GM10266 (cell line): ENCODE measurements around the gene SSBP3.

Experiments
- DNase-seq: peaks from one replicate; pipeline ENCODE4 v3.0.0; 2012; ENCODE audit errors: extremely low spot score
- CTCF ChIP-seq: IDR thresholded peaks from 2 replicates; pipeline ENCODE4 v1.5.1; 2012; ENCODE audit warnings: mild to moderate bottlenecking, low read depth; ENCODE audit not compliant: control insufficient read depth, insufficient read depth; ENCODE audit errors: missing control alignments

Gene SSBP3

DNA sequence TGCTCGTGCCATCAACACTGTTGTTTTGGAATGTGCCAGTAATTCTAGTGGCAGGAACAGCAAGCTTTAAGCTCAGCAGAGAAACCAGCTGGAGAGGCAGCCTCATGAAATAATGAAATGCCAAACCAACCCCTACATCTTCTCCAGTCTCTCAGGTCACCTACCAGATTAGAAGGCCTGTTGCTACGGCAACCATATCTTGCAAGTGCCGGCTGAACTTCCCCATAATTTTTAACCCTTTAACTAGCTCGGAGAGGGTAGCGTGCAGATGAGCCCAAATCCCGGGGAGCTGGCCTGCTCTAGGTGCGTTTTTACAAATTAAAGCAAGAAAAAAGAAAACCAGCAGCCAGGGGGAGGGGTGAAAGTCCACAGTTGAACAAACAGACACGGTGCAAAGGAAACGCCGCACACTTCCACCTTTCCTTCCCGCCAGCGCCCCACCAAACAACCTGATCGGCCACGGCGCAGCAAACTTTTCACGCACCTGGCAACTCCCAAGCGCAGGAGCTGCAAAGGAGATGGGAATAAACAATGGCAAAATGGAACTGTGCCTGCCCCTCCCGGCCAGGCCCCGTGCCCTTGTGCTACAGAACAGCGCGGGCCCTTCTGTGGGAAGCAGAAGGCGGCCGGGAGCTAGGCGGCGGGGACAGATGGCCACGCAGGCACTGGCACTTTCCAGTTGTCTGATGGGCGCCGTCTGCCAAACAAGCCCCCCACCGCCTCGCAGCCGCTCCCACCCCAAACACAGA lies 50.1 kb downstream of the SSBP3 start:
- no peak for TF ChIP-seq CTCF
- peak; percentile 46 for DNase-seq

DNA sequence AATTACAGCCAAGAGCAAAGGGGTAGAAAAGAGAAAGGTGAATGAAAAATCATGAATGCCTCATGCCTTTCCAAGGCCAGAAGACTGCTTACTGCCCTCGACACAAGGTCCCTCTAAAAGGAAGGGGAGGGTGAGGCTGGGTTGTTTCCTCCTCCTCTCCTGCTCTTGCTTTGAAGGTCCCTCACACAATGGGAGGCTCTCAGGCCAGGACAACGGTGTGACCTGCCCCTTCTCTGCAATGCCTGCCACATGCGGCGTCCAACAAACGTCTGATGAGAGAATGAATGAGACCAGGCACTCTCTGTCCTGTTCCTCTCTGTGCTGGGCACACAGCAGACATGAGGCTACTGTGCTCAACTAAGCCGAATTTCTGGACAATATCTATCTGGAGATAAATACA lies 51.3 kb downstream of the SSBP3 start:
- no peak for DNase-seq
- no peak for TF ChIP-seq CTCF

DNA sequence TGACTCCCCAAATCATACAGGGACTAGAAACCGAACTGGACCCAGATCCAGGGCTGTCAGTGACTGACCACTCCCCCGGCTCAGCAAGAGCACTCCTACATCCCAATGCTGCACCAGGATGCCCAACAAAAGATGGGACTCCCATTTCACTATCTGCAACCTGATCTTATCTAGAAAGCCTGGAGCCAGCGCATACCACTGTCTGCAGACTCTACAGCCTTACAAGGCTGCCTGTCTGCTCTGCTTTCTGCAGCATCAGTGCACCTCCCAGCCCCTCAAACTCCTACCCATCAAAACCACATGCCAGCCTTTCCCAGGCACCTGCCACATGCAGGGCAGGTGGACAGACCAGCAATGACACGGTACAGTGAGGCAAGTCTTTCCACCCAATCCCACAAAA lies 52.2 kb downstream of the SSBP3 start:
- no peak for TF ChIP-seq CTCF
- DNase-seq, result no peak

DNA sequence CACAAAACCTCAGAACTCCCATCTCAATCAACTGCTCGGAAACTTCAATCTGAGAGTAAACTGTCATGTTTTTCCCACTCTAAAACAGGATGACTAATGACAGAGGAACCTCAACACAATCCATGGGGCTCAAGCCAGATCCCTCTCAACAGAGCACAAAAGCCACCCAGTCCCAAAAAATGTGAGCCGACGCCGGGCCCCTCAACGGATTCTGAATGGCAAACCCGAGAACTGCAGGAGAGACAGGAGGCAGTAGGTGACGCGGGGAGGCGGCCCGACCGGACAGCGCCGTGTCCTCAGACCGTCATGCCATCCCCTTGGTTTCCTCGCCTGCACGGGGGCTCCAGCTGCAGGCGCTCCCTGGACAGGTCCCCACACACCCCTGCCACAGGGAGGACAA lies 53.4 kb downstream of the SSBP3 start:
- DNase-seq, result no peak
- TF ChIP-seq CTCF, result no peak

GRCh38 chr1:54350360-54350759 lies 55.8 kb downstream of the SSBP3 start:
- no peak for TF ChIP-seq CTCF
- no peak for DNase-seq

DNA sequence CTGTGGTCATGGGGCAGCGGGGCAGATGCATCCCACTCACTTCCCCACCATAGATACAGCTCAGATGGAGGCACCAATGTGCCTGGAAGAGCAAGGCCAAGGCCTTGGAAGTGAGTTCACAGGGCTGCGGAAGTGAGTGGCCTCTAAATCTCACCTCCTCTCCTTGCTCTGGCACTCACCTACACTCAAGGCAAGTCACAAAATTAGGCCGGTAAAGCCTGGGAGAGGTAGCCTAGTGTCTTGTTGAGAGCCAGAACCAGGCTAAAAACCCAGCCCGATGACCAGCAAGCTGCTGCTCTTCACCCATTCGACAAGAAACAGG lies 57.5 kb downstream of the SSBP3 start:
- no peak for DNase-seq
- no peak for TF ChIP-seq CTCF

DNA sequence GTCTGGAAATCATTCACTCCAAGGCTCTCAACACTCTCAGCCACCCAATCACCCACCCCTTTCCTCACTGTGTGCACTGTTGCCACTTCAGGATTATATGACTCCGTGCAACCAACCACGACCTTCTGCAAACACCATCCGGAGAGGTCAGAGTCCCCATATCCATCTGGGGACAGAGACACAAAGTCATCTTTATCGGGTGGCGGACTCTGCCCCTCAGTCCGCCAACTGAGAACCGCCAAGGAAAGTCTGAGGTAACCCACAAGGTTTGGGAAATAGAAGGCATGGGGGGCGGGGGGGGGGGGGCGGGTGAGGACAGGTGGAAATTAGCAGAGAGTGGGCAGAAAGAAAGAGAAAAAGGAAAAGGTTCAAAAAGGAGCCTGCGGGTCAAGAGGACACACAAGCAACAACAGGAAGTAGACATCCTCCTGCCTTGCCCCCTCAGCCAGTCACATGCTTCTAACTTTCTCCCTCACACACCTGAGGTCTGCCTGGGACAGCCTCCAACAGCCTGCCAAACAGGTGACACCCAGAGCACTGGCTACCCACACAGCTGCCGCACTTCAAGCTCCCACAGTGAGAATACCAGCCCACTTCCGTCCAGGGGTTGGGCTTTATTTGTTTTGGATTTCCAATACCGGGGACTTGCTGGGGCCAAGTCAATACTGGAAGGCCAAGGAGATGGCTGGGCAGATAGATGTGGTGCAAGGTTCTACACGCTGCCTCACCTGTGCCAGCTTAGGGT lies 58.1 kb downstream of the SSBP3 start:
- TF ChIP-seq CTCF, result no peak
- DNase-seq, result no peak
